Activated CD8-positive, alpha-beta T cell treated with anti-CD3 and anti-CD28 coated beads for 36 hours (primary cell): ENCODE results near the gene RIC8B. TPM values are rescaled to one million over a fixed set of nuclear protein-coding genes. Genes with fewer than 3 reads are reported as not detected.

Source experiments
- ATAC-seq: fragments of 200-7000 bp; cut with Tn5 transposase; one replicate; pipeline ENCODE4 v1.10.0; 2021; ENCODE audit warnings: mild to moderate bottlenecking, moderate library complexity
- CTCF ChIA-PET: fragments of 350-600 bp; sonication (Branson Sonifier 250); formaldehyde crosslinking; loops from one replicate; lab custom pipeline; 2021; ENCODE audit warnings: antibody characterized with exemption; lab: Charles Lee
- POLR2A ChIA-PET: fragments of 350-600 bp; sonication (Branson Sonifier 250); formaldehyde crosslinking; loops from one replicate; lab custom pipeline; 2021; ENCODE audit warnings: antibody characterized with exemption; lab: Charles Lee
- DNase-seq: peaks from one replicate; pipeline ENCODE4 v3.0.0-alpha.2; 2020
- H3K27ac Mint-ChIP-seq: one replicate; pipeline ENCODE4 v1.8.0; 2021; ENCODE audit warnings: mild to moderate bottlenecking, mixed read lengths
- H3K27me3 Mint-ChIP-seq: one replicate; pipeline ENCODE4 v1.8.0; 2021; ENCODE audit warnings: mixed read lengths
- H3K36me3 Mint-ChIP-seq: one replicate; pipeline ENCODE4 v1.8.0; 2021; ENCODE audit warnings: low read depth, mixed read lengths
- H3K4me1 Mint-ChIP-seq: one replicate; pipeline ENCODE4 v1.8.0; 2021; ENCODE audit warnings: low read depth, mixed read lengths
- H3K4me3 Mint-ChIP-seq: one replicate; pipeline ENCODE4 v1.8.0; 2021; ENCODE audit warnings: mild to moderate bottlenecking, moderate library complexity, mixed read lengths
- H3K9me3 Mint-ChIP-seq: one replicate; pipeline ENCODE4 v1.8.0; 2021; ENCODE audit warnings: mixed read lengths
- CTCF ChIP-seq: fragments of 200-600 bp; IDR thresholded peaks from one replicate; pipeline ENCODE4 v1.8.0; 2022; ENCODE audit warnings: antibody characterized with exemption, mild to moderate bottlenecking
- intact Hi-C: fragments of 100-400 bp; cut with micrococcal nuclease; formaldehyde crosslinking; loops from one replicate; pipeline ENCODE4 v1.10.0; 2022
- total RNA-seq, 2 experiments: library from RNA; stranded (reverse); gene quantifications; one replicate each; pipeline ENCODE4 v1.2.3, GENCODE V29; 2021

RIC8B gene
- total RNA-seq, 2 experiments from 2014 or later, result 10.4 to 11.0 TPM

GRCh38 chr12:106866426-106867080 is 92.1 kb downstream of the RIC8B start:
- ChIA-PET CTCF (no interaction called here), POLR2A (no interaction called here)
- ATAC-seq (no peak), DNase-seq (no peak)
- intact Hi-C loops, result no loop called here
- Mint-ChIP-seq H3K4me3 (no peak overlapping the region), H3K4me1 (peaks cover 8% of the 10 kb centered on the region), H3K27me3 (no peaks in the 10 kb centered on the region), H3K36me3 (peaks cover 14% of the 10 kb centered on the region), H3K9me3 (no peaks in the 10 kb centered on the region), H3K27ac (no peak overlapping the region)
- no peak for TF ChIP-seq CTCF

GRCh38 chr12:106867651-106868050 is 93.2 kb downstream of the RIC8B start:
- POLR2A ChIA-PET, result no interaction called here
- Mint-ChIP-seq H3K27ac (no peak overlapping the region), H3K4me1 (peaks cover 10% of the 10 kb centered on the region), H3K36me3 (peaks cover 16% of the 10 kb centered on the region), H3K27me3 (no peaks in the 10 kb centered on the region), H3K4me3 (no peak overlapping the region), H3K9me3 (no peaks in the 10 kb centered on the region)
- TF ChIP-seq CTCF, result no peak
- ATAC-seq, result no peak
- no peak for DNase-seq
- CTCF ChIA-PET, result no interaction called here
- intact Hi-C loops, result no loop called here

GRCh38 chr12:106868982-106869700 is 94.7 kb downstream of the RIC8B start:
- CTCF ChIA-PET, result no interaction called here
- POLR2A ChIA-PET, result no interaction called here
- Mint-ChIP-seq H3K4me1 (peaks cover 13% of the 10 kb centered on the region), H3K9me3 (no peaks in the 10 kb centered on the region), H3K36me3 (peaks cover 22% of the 10 kb centered on the region), H3K4me3 (no peak overlapping the region), H3K27me3 (no peaks in the 10 kb centered on the region), H3K27ac (no peak overlapping the region)
- DNase-seq, result no peak
- no peak for TF ChIP-seq CTCF
- intact Hi-C loops, result no loop called here
- no peak for ATAC-seq

GRCh38 chr12:106870116-106870515 is 95.6 kb downstream of the RIC8B start:
- H3K27ac Mint-ChIP-seq, result no peak overlapping the region
- no peaks in the 10 kb centered on the region for H3K27me3 Mint-ChIP-seq
- TF ChIP-seq CTCF, result no peak
- H3K4me1 Mint-ChIP-seq, result peaks cover 13% of the 10 kb centered on the region
- DNase-seq (no peak), ATAC-seq (no peak)
- ChIA-PET CTCF (no interaction called here), POLR2A (no interaction called here)
- H3K9me3 Mint-ChIP-seq, result no peaks in the 10 kb centered on the region
- intact Hi-C loops, result no loop called here
- peaks cover 19% of the 10 kb centered on the region for H3K36me3 Mint-ChIP-seq
- no peak overlapping the region for H3K4me3 Mint-ChIP-seq

- H3K36me3 Mint-ChIP-seq, result peaks cover 14% of the 10 kb centered on the region
- ChIA-PET POLR2A (no interaction called here), CTCF (no interaction called here)
- ATAC-seq (peak; percentile 42), DNase-seq (no peak)
- no peaks in the 10 kb centered on the region for H3K9me3 Mint-ChIP-seq
- TF ChIP-seq CTCF, result no peak
- H3K4me1 Mint-ChIP-seq, result peaks cover 13% of the 10 kb centered on the region
- no peaks in the 10 kb centered on the region for H3K27me3 Mint-ChIP-seq
- intact Hi-C loops, result no loop called here
- no peak overlapping the region for H3K4me3 Mint-ChIP-seq
- H3K27ac Mint-ChIP-seq, result no peak overlapping the region
Observed at GRCh38 chr12:106871477-106871876, 97.0 kb downstream of the RIC8B start.
